SK-N-SH (cell line): ENCODE measurements around the gene PIERCE2.
"Not testable (repeated sequence)": the region's sequence is repeated elsewhere in the genome, so short reads cannot be mapped to it uniquely, and the experiment has no call there.

Experiments used
- CTCF ChIP-seq: fragments of 200-600 bp; sonication (generic); IDR thresholded peaks from 2 replicates; pipeline ENCODE4 v1.6.1; 2017; ENCODE audit warnings: antibody characterized with exemption, mild to moderate bottlenecking, moderate library complexity
- TF ChIP-seq, protein P1 (sequence below): IDR thresholded peaks from 2 replicates; pipeline ENCODE4 v1.6.1; 2012; ENCODE audit warnings: mild to moderate bottlenecking, low read depth, low read length, moderate library complexity

DNA sequence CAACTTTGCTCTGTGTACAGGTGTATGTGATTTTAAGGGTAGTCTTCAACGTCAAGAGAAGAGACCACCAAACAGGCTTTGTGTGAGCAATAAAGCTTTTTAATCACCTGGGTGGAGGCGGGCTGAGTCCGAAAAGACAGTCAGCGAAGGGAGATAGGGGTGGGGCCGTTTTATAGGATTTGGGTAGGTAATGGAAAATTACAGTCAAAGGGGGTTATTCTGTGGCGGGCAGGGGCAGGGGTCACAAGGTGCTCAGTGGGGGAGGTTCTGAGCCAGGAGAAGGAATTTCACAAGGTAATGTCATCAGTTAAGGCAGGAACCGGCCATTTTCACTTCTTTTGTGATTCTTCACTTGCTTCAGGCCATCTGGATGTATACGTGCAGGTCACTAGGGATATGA lies 9.4 kb downstream of the PIERCE2 start:
- TF ChIP-seq, protein P1, sequence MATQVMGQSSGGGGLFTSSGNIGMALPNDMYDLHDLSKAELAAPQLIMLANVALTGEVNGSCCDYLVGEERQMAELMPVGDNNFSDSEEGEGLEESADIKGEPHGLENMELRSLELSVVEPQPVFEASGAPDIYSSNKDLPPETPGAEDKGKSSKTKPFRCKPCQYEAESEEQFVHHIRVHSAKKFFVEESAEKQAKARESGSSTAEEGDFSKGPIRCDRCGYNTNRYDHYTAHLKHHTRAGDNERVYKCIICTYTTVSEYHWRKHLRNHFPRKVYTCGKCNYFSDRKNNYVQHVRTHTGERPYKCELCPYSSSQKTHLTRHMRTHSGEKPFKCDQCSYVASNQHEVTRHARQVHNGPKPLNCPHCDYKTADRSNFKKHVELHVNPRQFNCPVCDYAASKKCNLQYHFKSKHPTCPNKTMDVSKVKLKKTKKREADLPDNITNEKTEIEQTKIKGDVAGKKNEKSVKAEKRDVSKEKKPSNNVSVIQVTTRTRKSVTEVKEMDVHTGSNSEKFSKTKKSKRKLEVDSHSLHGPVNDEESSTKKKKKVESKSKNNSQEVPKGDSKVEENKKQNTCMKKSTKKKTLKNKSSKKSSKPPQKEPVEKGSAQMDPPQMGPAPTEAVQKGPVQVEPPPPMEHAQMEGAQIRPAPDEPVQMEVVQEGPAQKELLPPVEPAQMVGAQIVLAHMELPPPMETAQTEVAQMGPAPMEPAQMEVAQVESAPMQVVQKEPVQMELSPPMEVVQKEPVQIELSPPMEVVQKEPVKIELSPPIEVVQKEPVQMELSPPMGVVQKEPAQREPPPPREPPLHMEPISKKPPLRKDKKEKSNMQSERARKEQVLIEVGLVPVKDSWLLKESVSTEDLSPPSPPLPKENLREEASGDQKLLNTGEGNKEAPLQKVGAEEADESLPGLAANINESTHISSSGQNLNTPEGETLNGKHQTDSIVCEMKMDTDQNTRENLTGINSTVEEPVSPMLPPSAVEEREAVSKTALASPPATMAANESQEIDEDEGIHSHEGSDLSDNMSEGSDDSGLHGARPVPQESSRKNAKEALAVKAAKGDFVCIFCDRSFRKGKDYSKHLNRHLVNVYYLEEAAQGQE = not testable (repeated sequence)
- not testable (repeated sequence) for TF ChIP-seq CTCF
